B cell (primary cell): ENCODE data around the gene ADAM19. TPM values are rescaled to one million over a fixed set of nuclear protein-coding genes. Genes with fewer than 3 reads are reported as not detected.

Source experiments
- ATAC-seq: fragments of 200-7000 bp; cut with Tn5 transposase; one replicate; pipeline ENCODE4 v1.10.0; 2021; ENCODE audit warnings: low read depth, mild to moderate bottlenecking, moderate number of reproducible peaks, moderate library complexity
- CTCF ChIA-PET: fragments of 350-600 bp; sonication (Branson Sonifier 250); formaldehyde crosslinking; loops from one replicate; lab custom pipeline; 2021; ENCODE audit warnings: antibody characterized with exemption, inconsistent platforms; lab: Charles Lee
- POLR2A ChIA-PET: fragments of 350-600 bp; sonication (Branson Sonifier 250); formaldehyde crosslinking; loops from one replicate; lab custom pipeline; 2021; ENCODE audit warnings: antibody characterized with exemption; lab: Charles Lee
- DNase-seq: peaks from one replicate; pipeline ENCODE4 v3.0.0; 2013
- H2AFZ ChIP-seq: 2 replicates; pipeline ENCODE4 v1.6.1; 2012; ENCODE audit warnings: mild to moderate bottlenecking, low read depth, low read length; ENCODE audit not compliant: insufficient read depth, poor library complexity, severe bottlenecking
- H3K27ac ChIP-seq, 2 donors: 1 replicate in 1 of 2; 2 replicates in 1 of 2; pipeline ENCODE4 v1.5.1; 2012 to 2013; ENCODE audit warnings: low read length in 2 of 2, mild to moderate bottlenecking in 2 of 2, moderate library complexity in 1 of 2
- H3K27me3 ChIP-seq, 4 experiments: fragments of 200-600 bp in 1 of 4; sonication (generic) in 1 of 4; replicated peaks in 1 of 4; 1 replicate in 2 of 4; 2 replicates in 2 of 4; pipeline versions ENCODE4 v1.6.1 to v1.7.0; 2013 to 2016; ENCODE audit warnings: low read length in 3 of 4, mild to moderate bottlenecking in 2 of 4, mixed read lengths in 1 of 4, moderate library complexity in 1 of 4; ENCODE audit not compliant: insufficient read depth in 4 of 4, control insufficient read depth in 3 of 4; ENCODE audit errors: control extremely low read depth in 1 of 4
- H3K36me3 ChIP-seq, 2 experiments: replicated peaks in 1 of 2; 1 replicate in 1 of 2; 2 replicates in 1 of 2; pipeline versions ENCODE4 v1.6.1 to v1.7.1; 2013; ENCODE audit warnings: low read length in 1 of 2; ENCODE audit not compliant: insufficient read depth in 2 of 2, control insufficient read depth in 1 of 2; ENCODE audit errors: control extremely low read depth in 1 of 2, extremely low read depth in 1 of 2
- H3K4me1 ChIP-seq, 2 donors: fragments of 200-600 bp in 1 of 2; sonication (generic) in 1 of 2; 1 replicate in 1 of 2; 2 replicates in 1 of 2; pipeline versions ENCODE4 v1.5.1 to v1.6.1; 2013 to 2017; ENCODE audit warnings: low read length in 2 of 2; ENCODE audit not compliant: control insufficient read depth in 2 of 2, insufficient read depth in 2 of 2
- H3K4me2 ChIP-seq: replicated peaks from 2 replicates; pipeline ENCODE3; 2012; ENCODE audit warnings: mild to moderate bottlenecking, low read depth, low read length; ENCODE audit not compliant: poor library complexity, severe bottlenecking
- H3K4me3 ChIP-seq, 5 experiments: fragments of 200-600 bp in 1 of 5; sonication (generic) in 1 of 5; 1 replicate in 3 of 5; 2 replicates in 2 of 5; pipeline versions ENCODE4 v1.5.1 to v1.7.0; 2011 to 2016; ENCODE audit warnings: low read length in 4 of 5, mild to moderate bottlenecking in 4 of 5, low read depth in 2 of 5, control low read depth in 1 of 5, moderate library complexity in 1 of 5; ENCODE audit not compliant: insufficient read depth in 1 of 5; ENCODE audit errors: control extremely low read depth in 1 of 5, extremely low read depth in 1 of 5
- H3K79me2 ChIP-seq: fragments of 200-600 bp; sonication (generic); one replicate; pipeline ENCODE4 v1.6.0; 2016; ENCODE audit warnings: low read length; ENCODE audit not compliant: control insufficient read depth, insufficient read depth
- H3K9ac ChIP-seq: fragments of 200-600 bp; sonication (generic); 2 replicates; pipeline ENCODE4 v1.6.1; 2017; ENCODE audit warnings: mild to moderate bottlenecking, low read length, moderate library complexity
- H3K9me3 ChIP-seq, 3 donors: one replicate each; pipeline versions ENCODE4 v1.6.1 to v1.7.1; 2013; ENCODE audit warnings: low read length in 2 of 3; ENCODE audit not compliant: control insufficient read depth in 2 of 3, insufficient read depth in 1 of 3; ENCODE audit errors: control extremely low read depth in 1 of 3
- H4K20me1 ChIP-seq: 2 replicates; pipeline ENCODE4 v1.6.0; 2012; ENCODE audit warnings: mild to moderate bottlenecking, low read length; ENCODE audit not compliant: insufficient read depth, control insufficient read depth, poor library complexity, severe bottlenecking
- H3K27ac Mint-ChIP-seq: one replicate; pipeline ENCODE4 v1.8.0; 2021; ENCODE audit warnings: mixed read lengths
- H3K27me3 Mint-ChIP-seq: one replicate; pipeline ENCODE4 v1.8.0; 2021; ENCODE audit warnings: mixed read lengths
- H3K4me1 Mint-ChIP-seq: one replicate; pipeline ENCODE4 v1.8.0; 2021; ENCODE audit warnings: mixed read lengths
- H3K4me3 Mint-ChIP-seq: one replicate; pipeline ENCODE4 v1.8.0; 2021; ENCODE audit warnings: mixed read lengths
- H3K9me3 Mint-ChIP-seq: one replicate; pipeline ENCODE4 v1.8.0; 2022; ENCODE audit warnings: mixed read lengths; ENCODE audit not compliant: insufficient read depth
- EZH2 ChIP-seq: IDR thresholded peaks from 2 replicates; pipeline ENCODE4 v1.6.1; 2012; ENCODE audit warnings: borderline replicate concordance, low read depth, mild to moderate bottlenecking, moderate library complexity, low read length; ENCODE audit not compliant: insufficient read depth, poor library complexity, severe bottlenecking
- WGBS: methylation state at CpG from one replicate; pipeline ENCODE4 v1.1.5; 2013; ENCODE audit warnings: missing lambda C conversion rate; ENCODE audit not compliant: insufficient coverage; 5-methylcytosine and 5-hydroxymethylcytosine counted together
- intact Hi-C: fragments of 100-400 bp; cut with micrococcal nuclease; formaldehyde crosslinking; loops from one replicate; pipeline ENCODE4 v1.10.0; 2022
- polyA plus RNA-seq: library from polyadenylated mRNA; depleted of rRNA; stranded (reverse); fragments of >200 nt; gene quantifications from 2 replicates; pipeline ENCODE4 v1.2.3, GENCODE V29; 2012
- total RNA-seq, 2 donors: library from RNA; stranded (reverse); fragments of 120-200 nt in 1 of 2; gene quantifications; 1 replicate in 1 of 2; 2 replicates in 1 of 2; pipeline versions ENCODE4 v1.2.3 to v1.2.4, GENCODE V29; 2013 to 2022
- TF ChIP-seq, protein P1 (sequence below): fragments of 200-600 bp; IDR thresholded peaks from one replicate; pipeline ENCODE4 v1.8.0; 2022; ENCODE audit warnings: antibody characterized with exemption, mild to moderate bottlenecking

ADAM19 gene
- total and polyA plus RNA-seq, 2 donors (not counting 1 experiment from before 2014, with no cell fraction given): 110 to 171 TPM

- DNase-seq: no peak
- Mint-ChIP-seq H3K27me3 (no peaks in the 10 kb centered on the region), H3K4me3 (no peak overlapping the region), H3K9me3 (no peaks in the 10 kb centered on the region), H3K27ac (peak overlapping the region; percentile 83), H3K4me1 (peaks cover 62% of the 10 kb centered on the region)
- POLR2A ChIA-PET: interaction anchor here (0.5 kb wide), 1 partner anchor 100 kb away, joined by 3 read pairs; no protein-coding TSS in a partner anchor
- intact Hi-C loops: no loop called here
- H3K4me2 ChIP-seq: no peak overlapping the region
- no peak overlapping the region for H3K4me3 ChIP-seq
- no peak overlapping the region for H3K9ac ChIP-seq
- TF ChIP-seq, protein P1, sequence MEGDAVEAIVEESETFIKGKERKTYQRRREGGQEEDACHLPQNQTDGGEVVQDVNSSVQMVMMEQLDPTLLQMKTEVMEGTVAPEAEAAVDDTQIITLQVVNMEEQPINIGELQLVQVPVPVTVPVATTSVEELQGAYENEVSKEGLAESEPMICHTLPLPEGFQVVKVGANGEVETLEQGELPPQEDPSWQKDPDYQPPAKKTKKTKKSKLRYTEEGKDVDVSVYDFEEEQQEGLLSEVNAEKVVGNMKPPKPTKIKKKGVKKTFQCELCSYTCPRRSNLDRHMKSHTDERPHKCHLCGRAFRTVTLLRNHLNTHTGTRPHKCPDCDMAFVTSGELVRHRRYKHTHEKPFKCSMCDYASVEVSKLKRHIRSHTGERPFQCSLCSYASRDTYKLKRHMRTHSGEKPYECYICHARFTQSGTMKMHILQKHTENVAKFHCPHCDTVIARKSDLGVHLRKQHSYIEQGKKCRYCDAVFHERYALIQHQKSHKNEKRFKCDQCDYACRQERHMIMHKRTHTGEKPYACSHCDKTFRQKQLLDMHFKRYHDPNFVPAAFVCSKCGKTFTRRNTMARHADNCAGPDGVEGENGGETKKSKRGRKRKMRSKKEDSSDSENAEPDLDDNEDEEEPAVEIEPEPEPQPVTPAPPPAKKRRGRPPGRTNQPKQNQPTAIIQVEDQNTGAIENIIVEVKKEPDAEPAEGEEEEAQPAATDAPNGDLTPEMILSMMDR: no peak
- TF ChIP-seq EZH2: no peak
- peaks cover 95% of the 10 kb centered on the region for H4K20me1 ChIP-seq
- H3K36me3 ChIP-seq: peaks cover 6 to 99% of the 10 kb centered on the region in 2 experiments
- CTCF ChIA-PET: interaction anchor here (1.0 to 1.5 kb wide), 4 partner anchors 9 to 185 kb away, joined by 3 to 5 read pairs (median 4); no protein-coding TSS in a partner anchor
- WGBS: 94% methylated on average over 5 of the region's 7 CpGs
- ATAC-seq: no peak
- H2AFZ ChIP-seq: no peak overlapping the region
- no peaks in the 10 kb centered on the region for H3K9me3 ChIP-seq
- H3K4me1 ChIP-seq: peaks cover 26 to 46% of the 10 kb centered on the region in 2 donors
- H3K79me2 ChIP-seq: peaks cover 99% of the 10 kb centered on the region
- peak overlapping the region in 1 of 2 donors; percentile 52 for H3K27ac ChIP-seq
- H3K27me3 ChIP-seq: no peaks in the 10 kb centered on the region
These were observed 42.5 kb downstream of the ADAM19 start for GRCh38 chr5:157533011-157533481.

GRCh38 chr5:157532022-157532421 lies 43.6 kb downstream of the ADAM19 start:
- Histone ChIP-seq H3K4me3 (no peak overlapping the region), H3K9me3 (no peaks in the 10 kb centered on the region), H3K36me3 (peaks cover 6 to 99% of the 10 kb centered on the region in 2 experiments), H3K27me3 (no peaks in the 10 kb centered on the region), H3K9ac (no peak overlapping the region), H3K27ac (peak overlapping the region in 1 of 2 donors; percentile 52), H4K20me1 (peaks cover 97% of the 10 kb centered on the region), H3K4me1 (peaks cover 26 to 52% of the 10 kb centered on the region in 2 donors), H2AFZ (no peak overlapping the region), H3K79me2 (peaks cover 99% of the 10 kb centered on the region), H3K4me2 (no peak overlapping the region)
- ATAC-seq (no peak), DNase-seq (no peak)
- WGBS: 80% methylated on average over 1 of the region's 5 CpGs
- TF ChIP-seq, protein P1: no peak
- no peak for TF ChIP-seq EZH2
- CTCF ChIA-PET: interaction anchor here (1.0 to 1.5 kb wide), 4 partner anchors 19 to 211 kb away, joined by 3 to 5 read pairs (median 4); partner anchors contain the start of gene LSM11
- POLR2A ChIA-PET: interaction anchor here (0.6 to 1.6 kb wide), 2 partner anchors 19 to 116 kb away, joined by 4 read pairs; no protein-coding TSS in a partner anchor
- Mint-ChIP-seq H3K4me3 (no peak overlapping the region), H3K4me1 (peaks cover 65% of the 10 kb centered on the region), H3K27ac (peak overlapping the region; percentile 83), H3K27me3 (no peaks in the 10 kb centered on the region), H3K9me3 (no peaks in the 10 kb centered on the region)
- intact Hi-C loops: no loop called here
